HepG2 (cell line): Measurements from ENCODE around the gene LONP1.

ENCODE experiments used
- CBX1 ChIP-seq: IDR thresholded peaks from one replicate; pipeline ENCODE4 v1.6.1; 2016; ENCODE audit warnings: antibody characterized with exemption, low read depth
- JUNB ChIP-seq: sonication (generic); formaldehyde crosslinking; IDR thresholded peaks from 2 replicates; pipeline ENCODE4 v1.8.0; 2022; ENCODE audit warnings: missing genetic modification reagents, mild to moderate bottlenecking, borderline replicate concordance
- PHF21A ChIP-seq: sonication (generic); formaldehyde crosslinking; IDR thresholded peaks from 2 replicates; pipeline ENCODE4 v1.5.0; 2020; ENCODE audit warnings: mild to moderate bottlenecking, missing genetic modification reagents
- TAF1 ChIP-seq: sonication (generic); formaldehyde crosslinking; IDR thresholded peaks from 2 replicates; pipeline ENCODE4 v1.4.0; 2020; ENCODE audit warnings: missing genetic modification reagents
- TCF7L2 ChIP-seq: IDR thresholded peaks from 2 replicates; pipeline ENCODE4 v1.6.1; 2011; ENCODE audit warnings: mild to moderate bottlenecking, low read depth, low read length, moderate library complexity
- ZNF530 ChIP-seq: sonication (generic); formaldehyde crosslinking; IDR thresholded peaks from 2 replicates; pipeline ENCODE4 v1.5.0; 2020; ENCODE audit warnings: low read depth, mild to moderate bottlenecking, missing genetic modification reagents
- ZSCAN9 ChIP-seq: IDR thresholded peaks from 2 replicates; pipeline ENCODE4 v1.6.1; 2016; ENCODE audit warnings: borderline replicate concordance
- TF ChIP-seq, protein P1 (sequence below), 2 experiments: sonication (generic) in 1 of 2; formaldehyde crosslinking in 1 of 2; IDR thresholded peaks; 2 replicates each; pipeline versions ENCODE4 v1.4.0 to v1.6.1; 2018 to 2020; ENCODE audit warnings: missing genetic modification reagents in 2 of 2, borderline replicate concordance in 1 of 2, low read depth in 1 of 2, mild to moderate bottlenecking in 1 of 2, missing biosample characterization in 1 of 2
- TF ChIP-seq, protein P2 (sequence below), 2 experiments: sonication (generic) in 1 of 2; formaldehyde crosslinking in 1 of 2; IDR thresholded peaks; 2 replicates each; pipeline versions ENCODE4 v1.5.1 to v1.6.1; 2011 to 2020; ENCODE audit warnings: borderline replicate concordance in 1 of 2, low read depth in 1 of 2, low read length in 1 of 2, mild to moderate bottlenecking in 1 of 2, missing genetic modification reagents in 1 of 2, moderate library complexity in 1 of 2
- TF ChIP-seq, protein P3 (sequence below): sonication (generic); formaldehyde crosslinking; IDR thresholded peaks from 2 replicates; pipeline ENCODE4 v1.4.0; 2020; ENCODE audit warnings: missing genetic modification reagents, mild to moderate bottlenecking, borderline replicate concordance

DNA sequence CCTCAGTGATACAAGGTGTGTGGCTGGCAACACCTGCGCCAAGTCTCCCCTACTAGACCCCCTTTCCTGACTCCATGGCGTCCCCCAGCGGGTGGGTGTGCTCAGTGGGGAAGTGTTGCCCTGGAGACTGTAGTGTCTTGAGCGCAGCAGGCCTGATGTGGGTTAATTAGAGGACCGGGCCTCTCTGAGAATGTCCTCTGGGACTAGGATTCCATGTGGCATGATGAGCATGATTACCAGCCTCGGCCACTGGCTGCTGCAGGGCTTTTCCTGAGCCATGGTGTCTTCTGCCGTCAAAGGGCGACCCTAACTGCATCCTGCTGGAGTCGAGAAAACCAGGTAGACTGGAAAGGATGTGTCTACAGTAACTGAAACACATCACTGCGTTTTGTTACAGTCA is 67.7 kb downstream of the LONP1 start:
- TF ChIP-seq, protein P1, sequence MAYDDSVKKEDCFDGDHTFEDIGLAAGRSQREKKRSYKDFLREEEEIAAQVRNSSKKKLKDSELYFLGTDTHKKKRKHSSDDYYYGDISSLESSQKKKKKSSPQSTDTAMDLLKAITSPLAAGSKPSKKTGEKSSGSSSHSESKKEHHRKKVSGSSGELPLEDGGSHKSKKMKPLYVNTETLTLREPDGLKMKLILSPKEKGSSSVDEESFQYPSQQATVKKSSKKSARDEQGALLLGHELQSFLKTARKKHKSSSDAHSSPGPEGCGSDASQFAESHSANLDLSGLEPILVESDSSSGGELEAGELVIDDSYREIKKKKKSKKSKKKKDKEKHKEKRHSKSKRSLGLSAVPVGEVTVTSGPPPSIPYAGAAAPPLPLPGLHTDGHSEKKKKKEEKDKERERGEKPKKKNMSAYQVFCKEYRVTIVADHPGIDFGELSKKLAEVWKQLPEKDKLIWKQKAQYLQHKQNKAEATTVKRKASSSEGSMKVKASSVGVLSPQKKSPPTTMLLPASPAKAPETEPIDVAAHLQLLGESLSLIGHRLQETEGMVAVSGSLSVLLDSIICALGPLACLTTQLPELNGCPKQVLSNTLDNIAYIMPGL (CRISPR knock-in tag; IDR thresholded peaks at IDR 0.05; ENCODE audit: borderline replicate concordance in 1 of 2, low read depth in 1 of 2), result no peak
- TF ChIP-seq PHF21A (CRISPR knock-in tag), result no peak
- TF ChIP-seq TCF7L2, result no peak
- no peak for TF ChIP-seq JUNB (CRISPR knock-in tag)
- no peak for TF ChIP-seq ZNF530
- TF ChIP-seq, protein P2, sequence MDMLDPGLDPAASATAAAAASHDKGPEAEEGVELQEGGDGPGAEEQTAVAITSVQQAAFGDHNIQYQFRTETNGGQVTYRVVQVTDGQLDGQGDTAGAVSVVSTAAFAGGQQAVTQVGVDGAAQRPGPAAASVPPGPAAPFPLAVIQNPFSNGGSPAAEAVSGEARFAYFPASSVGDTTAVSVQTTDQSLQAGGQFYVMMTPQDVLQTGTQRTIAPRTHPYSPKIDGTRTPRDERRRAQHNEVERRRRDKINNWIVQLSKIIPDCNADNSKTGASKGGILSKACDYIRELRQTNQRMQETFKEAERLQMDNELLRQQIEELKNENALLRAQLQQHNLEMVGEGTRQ (IDR thresholded peaks at IDR 0.05; ENCODE audit: low read depth, low read length), result no peak
- TF ChIP-seq, protein P2 (CRISPR knock-in tag; IDR thresholded peaks at IDR 0.05; ENCODE audit: borderline replicate concordance), result no peak
- no peak for TF ChIP-seq TAF1 (CRISPR knock-in tag)
- TF ChIP-seq ZSCAN9 (CRISPR knock-in tag), result no peak
- TF ChIP-seq, protein P3, sequence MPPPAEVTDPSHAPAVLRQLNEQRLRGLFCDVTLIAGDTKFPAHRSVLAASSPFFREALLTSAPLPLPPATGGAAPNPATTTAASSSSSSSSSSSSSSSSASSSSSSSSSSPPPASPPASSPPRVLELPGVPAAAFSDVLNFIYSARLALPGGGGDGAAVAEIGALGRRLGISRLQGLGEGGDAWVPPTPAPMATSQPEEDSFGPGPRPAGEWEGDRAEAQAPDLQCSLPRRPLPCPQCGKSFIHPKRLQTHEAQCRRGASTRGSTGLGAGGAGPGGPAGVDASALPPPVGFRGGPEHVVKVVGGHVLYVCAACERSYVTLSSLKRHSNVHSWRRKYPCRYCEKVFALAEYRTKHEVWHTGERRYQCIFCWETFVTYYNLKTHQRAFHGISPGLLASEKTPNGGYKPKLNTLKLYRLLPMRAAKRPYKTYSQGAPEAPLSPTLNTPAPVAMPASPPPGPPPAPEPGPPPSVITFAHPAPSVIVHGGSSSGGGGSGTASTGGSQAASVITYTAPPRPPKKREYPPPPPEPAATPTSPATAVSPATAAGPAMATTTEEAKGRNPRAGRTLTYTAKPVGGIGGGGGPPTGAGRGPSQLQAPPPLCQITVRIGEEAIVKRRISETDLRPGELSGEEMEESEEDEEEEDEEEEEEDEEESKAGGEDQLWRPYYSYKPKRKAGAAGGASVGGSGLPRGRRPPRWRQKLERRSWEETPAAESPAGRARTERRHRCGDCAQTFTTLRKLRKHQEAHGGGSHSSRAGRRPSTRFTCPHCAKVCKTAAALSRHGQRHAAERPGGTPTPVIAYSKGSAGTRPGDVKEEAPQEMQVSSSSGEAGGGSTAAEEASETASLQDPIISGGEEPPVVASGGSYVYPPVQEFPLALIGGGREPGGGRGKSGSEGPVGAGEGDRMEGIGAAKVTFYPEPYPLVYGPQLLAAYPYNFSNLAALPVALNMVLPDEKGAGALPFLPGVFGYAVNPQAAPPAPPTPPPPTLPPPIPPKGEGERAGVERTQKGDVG (CRISPR knock-in tag), result no peak
- no peak for TF ChIP-seq CBX1
